Activated CD4-positive, alpha-beta T cell treated with anti-CD3 and anti-CD28 coated beads for 24 hours (primary cell): ENCODE results near the gene GRID1.

Experiments used
- DNase-seq, 2 donors: peaks; one replicate each; pipeline ENCODE4 v3.0.0-alpha.2; 2020; ENCODE audit warnings: low read depth in 2 of 2

GRID1 gene

GRCh38 chr10:86366033-86366901 is at the start of gene GRID1:
Gene GRID1, minus strand, starts transcription at chr10:86366795.
- no peak for DNase-seq

- no peak for DNase-seq
Observed at GRCh38 chr10:86415583-86415982, 49.0 kb upstream of the GRID1 start.

- no peak for DNase-seq
Observed at GRCh38 chr10:86415116-86415515, 48.5 kb upstream of the GRID1 start.

GRCh38 chr10:86413046-86413728 is 46.6 kb upstream of the GRID1 start:
- DNase-seq: no peak

GRCh38 chr10:86411852-86412560 is 45.4 kb upstream of the GRID1 start:
- no peak for DNase-seq

- DNase-seq: no peak
Observed at GRCh38 chr10:86411281-86411841, 44.8 kb upstream of the GRID1 start.

- DNase-seq: no peak
Observed at GRCh38 chr10:86410542-86411124, 44.0 kb upstream of the GRID1 start.

GRCh38 chr10:86409183-86409582 is 42.6 kb upstream of the GRID1 start:
- no peak for DNase-seq

GRCh38 chr10:86403183-86403797 is 36.7 kb upstream of the GRID1 start:
- no peak for DNase-seq

- no peak for DNase-seq
Observed at GRCh38 chr10:86402283-86402941, 35.8 kb upstream of the GRID1 start.

GRCh38 chr10:86401588-86402282 is 35.1 kb upstream of the GRID1 start:
- no peak for DNase-seq

- DNase-seq: peak; percentile 58 to 61
Observed at GRCh38 chr10:86400705-86401587, 34.4 kb upstream of the GRID1 start.

- DNase-seq: peak; percentile 94 to 95
Observed at GRCh38 chr10:86399879-86400704, 33.5 kb upstream of the GRID1 start.

- no peak for DNase-seq
Observed at GRCh38 chr10:86399514-86399878, 32.9 kb upstream of the GRID1 start.

GRCh38 chr10:86397120-86397519 is 30.5 kb upstream of the GRID1 start:
- no peak for DNase-seq

- no peak for DNase-seq
Observed at GRCh38 chr10:86393862-86394455, 27.4 kb upstream of the GRID1 start.

- DNase-seq: no peak
Observed at GRCh38 chr10:86393362-86393761, 26.8 kb upstream of the GRID1 start.

GRCh38 chr10:86392723-86393094 is 26.1 kb upstream of the GRID1 start:
- no peak for DNase-seq
